ENCODE measurements around the gene LCA5L.

Gene LCA5L

GRCh38 chr21:39445321-39446269 lies at the start of gene LCA5L:
Gene LCA5L (minus strand): TSS chr21:39445778. CDS start chr21:39428493, 17,285 bp downstream.
- H3K9ac ChIP-seq (ENCODE audit: low read length), result peak within 1 kb of the TSS; percentile 73
- H3K4me3 ChIP-seq (ENCODE audit: low read depth, low read length, poor library complexity, severe bottlenecking), result peak within 1 kb of the TSS; percentile 75

GRCh38 chr21:39489380-39489924 lies 43.9 kb upstream of the LCA5L start:
- H2AFZ ChIP-seq (ENCODE audit: low read length), result no peak overlapping the region
- no peaks in the 10 kb centered on the region for H3K27me3 ChIP-seq (ENCODE audit: insufficient read depth, low read length)
- no peaks in the 10 kb centered on the region for H3K9me2 ChIP-seq (ENCODE audit: low read depth, low read length)
- no peaks in the 10 kb centered on the region for H3K36me3 ChIP-seq (ENCODE audit: insufficient read depth, low read length)
- TF ChIP-seq EZH2 (IDR thresholded peaks at IDR 0.05; ENCODE audit: borderline replicate concordance, low read length), result no peak
- H3K4me2 ChIP-seq (ENCODE audit: low read length), result no peak overlapping the region
- H4K20me1 ChIP-seq (ENCODE audit: insufficient read depth, low read length), result no peaks in the 10 kb centered on the region
- no peak overlapping the region for H3K4me3 ChIP-seq (ENCODE audit: low read depth, low read length, poor library complexity, severe bottlenecking)
- no peak overlapping the region for H3K9ac ChIP-seq (ENCODE audit: low read length)
- no peaks in the 10 kb centered on the region for H3K79me2 ChIP-seq (ENCODE audit: insufficient read depth, low read length)
- H3K9me3 ChIP-seq (ENCODE audit: low read length), result no peaks in the 10 kb centered on the region
- H3K27ac ChIP-seq (ENCODE audit: low read depth, low read length, poor library complexity, severe bottlenecking), result no peak overlapping the region
- no peaks in the 10 kb centered on the region for H3F3A ChIP-seq (ENCODE audit: insufficient read depth, low read length)
- no peaks in the 10 kb centered on the region for H3K4me1 ChIP-seq (ENCODE audit: insufficient read depth, low read length, severe bottlenecking)

More at GRCh38 chr21:39445321-39446269, at the start of gene LCA5L:
- peak; percentile 17; the same call in 1 of the 2 replicates for TF ChIP-seq CTCF (IDR thresholded peaks at IDR 0.05; ENCODE audit: low read length)
- no peak for TF ChIP-seq EZH2 (IDR thresholded peaks at IDR 0.05; ENCODE audit: borderline replicate concordance, low read length)
- Histone ChIP-seq H3K9me3 (ENCODE audit: low read length) (no peaks in the 10 kb centered on the region), H3K36me3 (ENCODE audit: insufficient read depth, low read length) (no peaks in the 10 kb centered on the region), H3K27me3 (ENCODE audit: insufficient read depth, low read length) (0 out of 2 replicates have a peak, but pooled peaks cover 6% of the 10 kb centered on the region), H3K9me2 (ENCODE audit: low read depth, low read length) (no peaks in the 10 kb centered on the region), H4K20me1 (ENCODE audit: insufficient read depth, low read length) (no peaks in the 10 kb centered on the region), H3K27ac (ENCODE audit: low read depth, low read length, poor library complexity, severe bottlenecking) (no peak within 1 kb of the TSS), H2AFZ (ENCODE audit: low read length) (peak within 1 kb of the TSS; percentile 84; the same call in 1 of the 2 replicates), H3K79me2 (ENCODE audit: insufficient read depth, low read length) (no peaks in the 10 kb centered on the region), H3K4me2 (ENCODE audit: low read length) (peak within 1 kb of the TSS; percentile 86), H3F3A (ENCODE audit: insufficient read depth, low read length) (no peaks in the 10 kb centered on the region), H3K4me1 (ENCODE audit: insufficient read depth, low read length, severe bottlenecking) (peaks cover 16% of the 10 kb centered on the region)

GRCh38 chr21:39484711-39485276 lies 39.2 kb upstream of the LCA5L start:
- no peak for TF ChIP-seq EZH2 (IDR thresholded peaks at IDR 0.05; ENCODE audit: borderline replicate concordance, low read length)
- TF ChIP-seq CTCF (IDR thresholded peaks at IDR 0.05; ENCODE audit: low read length), result no peak
- no peak overlapping the region for H3K9ac ChIP-seq (ENCODE audit: low read length)
- H3K9me2 ChIP-seq (ENCODE audit: low read depth, low read length), result no peaks in the 10 kb centered on the region
- no peak overlapping the region for H3K4me3 ChIP-seq (ENCODE audit: low read depth, low read length, poor library complexity, severe bottlenecking)
- no peaks in the 10 kb centered on the region for H3F3A ChIP-seq (ENCODE audit: insufficient read depth, low read length)
- H3K9me3 ChIP-seq (ENCODE audit: low read length), result no peaks in the 10 kb centered on the region
- H4K20me1 ChIP-seq (ENCODE audit: insufficient read depth, low read length), result no peaks in the 10 kb centered on the region
- H3K4me2 ChIP-seq (ENCODE audit: low read length), result no peak overlapping the region
- H3K36me3 ChIP-seq (ENCODE audit: insufficient read depth, low read length), result no peaks in the 10 kb centered on the region
- no peak overlapping the region for H3K27ac ChIP-seq (ENCODE audit: low read depth, low read length, poor library complexity, severe bottlenecking)
- H2AFZ ChIP-seq (ENCODE audit: low read length), result no peak overlapping the region
- no peaks in the 10 kb centered on the region for H3K79me2 ChIP-seq (ENCODE audit: insufficient read depth, low read length)
- H3K27me3 ChIP-seq (ENCODE audit: insufficient read depth, low read length), result no peaks in the 10 kb centered on the region
- no peaks in the 10 kb centered on the region for H3K4me1 ChIP-seq (ENCODE audit: insufficient read depth, low read length, severe bottlenecking)
